ENCODE data around the gene COL23A1.

The COL23A1 gene

DNA sequence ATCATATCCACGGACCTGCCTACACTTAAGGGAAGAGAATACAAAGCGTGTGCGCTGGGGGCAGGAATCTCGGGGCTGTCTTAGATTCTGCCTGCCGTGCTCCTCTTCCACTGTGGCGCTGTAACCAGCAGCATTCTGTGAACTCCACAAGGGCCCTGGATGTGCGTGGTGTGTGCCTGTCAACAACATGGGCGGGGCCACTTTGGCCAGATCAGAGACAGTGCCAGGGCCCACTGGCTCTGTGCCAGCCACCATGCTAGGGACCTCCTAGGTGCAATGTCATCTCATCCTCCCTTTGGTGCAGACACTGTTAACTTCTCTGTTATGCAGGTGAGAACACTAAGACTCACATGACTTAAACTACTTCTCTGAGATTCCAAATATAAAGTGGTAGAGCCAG lies 113.7 kb downstream of the COL23A1 start:
- Histone ChIP-seq H3K4me2 (ENCODE audit: low read length) (no peak overlapping the region), H3K4ac (ENCODE audit: low read depth, low read length) (no peak overlapping the region), H3K79me2 (ENCODE audit: control insufficient read depth, insufficient read depth, low read length) (no peaks in the 10 kb centered on the region), H3K23ac (ENCODE audit: low read length) (no peak overlapping the region), H3K27me3 (ENCODE audit: insufficient read depth, low read length, poor library complexity) (no peaks in the 10 kb centered on the region), H2AK5ac (ENCODE audit: low read length) (no peak overlapping the region), H3K79me1 (ENCODE audit: low read length) (peaks cover 1% of the 10 kb centered on the region), H4K8ac (ENCODE audit: low read depth, low read length) (no peak overlapping the region), H3K4me3 (ENCODE audit: low read length) (no peak overlapping the region), H3K9ac (ENCODE audit: low read length) (no peak overlapping the region), H3K4me1 (ENCODE audit: control insufficient read depth, low read depth, low read length) (no peaks in the 10 kb centered on the region), H3K27ac (ENCODE audit: low read depth, low read length) (no peak overlapping the region), H3K18ac (ENCODE audit: low read length) (no peak overlapping the region), H4K5ac (ENCODE audit: low read length) (no peak overlapping the region), H2BK120ac (ENCODE audit: low read depth, low read length) (no peak overlapping the region), H3K36me3 (ENCODE audit: control insufficient read depth, insufficient read depth, low read length) (no peaks in the 10 kb centered on the region), H2BK15ac (replicated peaks; ENCODE audit: low read depth) (no peak overlapping the region), H3K56ac (ENCODE audit: low read length) (no peak overlapping the region), H2BK5ac (ENCODE audit: low read length) (no peak overlapping the region)
- WGBS (ENCODE audit: extremely low coverage, insufficient coverage, low lambda C conversion rate) = no CpG with 5 or more reads among the region's 8 CpGs
- DNase-seq = no peak

DNA sequence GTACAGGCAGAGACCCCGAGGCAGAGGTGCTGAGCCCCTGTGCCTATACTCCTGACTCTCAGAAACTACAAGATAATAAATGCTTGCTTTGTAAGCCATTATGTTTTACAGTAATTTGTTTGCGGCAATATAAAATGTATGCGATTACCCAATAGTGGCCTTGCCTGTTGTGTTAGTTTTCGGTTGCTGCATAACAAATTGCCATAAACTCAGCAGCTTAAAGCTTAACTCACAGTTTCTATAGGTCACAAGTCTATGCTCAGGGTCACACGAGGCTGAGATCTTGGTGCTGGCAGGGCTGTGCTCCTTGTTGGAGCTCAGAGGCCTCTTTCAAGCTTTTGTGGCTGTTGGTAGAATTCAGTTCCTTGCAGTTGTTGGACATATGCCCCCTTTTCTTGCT lies 114.8 kb downstream of the COL23A1 start:
- no CpG with 5 or more reads among the region's 5 CpGs for WGBS (ENCODE audit: extremely low coverage, insufficient coverage, low lambda C conversion rate)

DNA sequence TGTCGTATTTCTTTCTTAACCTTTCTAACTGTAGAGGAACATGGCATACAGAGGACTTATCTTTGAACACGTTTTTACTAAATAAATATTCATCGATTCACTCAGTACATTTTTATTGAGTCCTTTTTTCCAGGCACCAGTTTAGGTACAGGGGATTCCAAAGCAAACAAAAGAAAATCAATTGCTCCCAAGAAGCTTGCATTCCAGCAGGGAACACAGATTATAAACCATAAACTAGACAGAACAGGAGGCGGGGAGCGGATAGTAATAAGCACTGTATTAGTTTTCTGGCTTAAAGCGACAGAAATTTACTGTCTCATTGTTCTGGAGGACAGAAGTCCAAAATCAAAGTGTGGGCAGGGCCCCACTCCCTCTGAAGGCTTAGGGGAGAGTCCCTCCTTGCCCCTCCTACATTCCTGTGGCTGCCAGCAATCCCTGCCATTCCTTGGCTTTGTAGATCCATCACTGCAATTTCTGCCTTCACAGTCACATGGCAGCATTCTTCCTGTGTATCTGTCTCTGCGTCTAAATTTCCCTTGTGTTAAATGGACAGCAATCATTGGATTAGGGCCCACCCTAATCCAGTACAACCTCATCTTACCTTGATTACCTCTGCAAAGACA lies 115.5 kb downstream of the COL23A1 start:
- H4K5ac ChIP-seq (ENCODE audit: low read length) = no peak overlapping the region
- H3K27me3 ChIP-seq (ENCODE audit: insufficient read depth, low read length, poor library complexity) = no peaks in the 10 kb centered on the region
- H3K23ac ChIP-seq (ENCODE audit: low read length) = no peak overlapping the region
- peaks cover 1% of the 10 kb centered on the region for H3K79me1 ChIP-seq (ENCODE audit: low read length)
- no peak overlapping the region for H2BK15ac ChIP-seq (replicated peaks; ENCODE audit: low read depth)
- no peak overlapping the region for H2BK120ac ChIP-seq (ENCODE audit: low read depth, low read length)
- no peak overlapping the region for H3K4me2 ChIP-seq (ENCODE audit: low read length)
- H3K56ac ChIP-seq (ENCODE audit: low read length) = no peak overlapping the region
- no peak overlapping the region for H4K8ac ChIP-seq (ENCODE audit: low read depth, low read length)
- H3K36me3 ChIP-seq (ENCODE audit: control insufficient read depth, insufficient read depth, low read length) = no peaks in the 10 kb centered on the region
- no peak overlapping the region for H3K9ac ChIP-seq (ENCODE audit: low read length)
- peak; percentile 55 for DNase-seq
- H3K4ac ChIP-seq (ENCODE audit: low read depth, low read length) = no peak overlapping the region
- no CpG with 5 or more reads among the region's 7 CpGs for WGBS (ENCODE audit: extremely low coverage, insufficient coverage, low lambda C conversion rate)
- peaks cover 8% of the 10 kb centered on the region for H3K4me1 ChIP-seq (ENCODE audit: control insufficient read depth, low read depth, low read length)
- no peak overlapping the region for H3K27ac ChIP-seq (ENCODE audit: low read depth, low read length)
- H3K4me3 ChIP-seq (ENCODE audit: low read length) = no peak overlapping the region
- H2AK5ac ChIP-seq (ENCODE audit: low read length) = no peak overlapping the region
- H2BK5ac ChIP-seq (ENCODE audit: low read length) = no peak overlapping the region
- H3K18ac ChIP-seq (ENCODE audit: low read length) = no peak overlapping the region
- no peaks in the 10 kb centered on the region for H3K79me2 ChIP-seq (ENCODE audit: control insufficient read depth, insufficient read depth, low read length)

More for the DNA sequence above, 114.8 kb downstream of the COL23A1 start:
- no peak for DNase-seq
- Histone ChIP-seq H2BK15ac (replicated peaks; ENCODE audit: low read depth) (no peak overlapping the region), H3K27me3 (ENCODE audit: insufficient read depth, low read length, poor library complexity) (no peaks in the 10 kb centered on the region), H4K8ac (ENCODE audit: low read depth, low read length) (no peak overlapping the region), H3K9ac (ENCODE audit: low read length) (no peak overlapping the region), H2AK5ac (ENCODE audit: low read length) (no peak overlapping the region), H3K4me1 (ENCODE audit: control insufficient read depth, low read depth, low read length) (peaks cover 4% of the 10 kb centered on the region), H2BK5ac (ENCODE audit: low read length) (no peak overlapping the region), H3K4ac (ENCODE audit: low read depth, low read length) (no peak overlapping the region), H3K18ac (ENCODE audit: low read length) (no peak overlapping the region), H2BK120ac (ENCODE audit: low read depth, low read length) (no peak overlapping the region), H3K56ac (ENCODE audit: low read length) (no peak overlapping the region), H3K36me3 (ENCODE audit: control insufficient read depth, insufficient read depth, low read length) (no peaks in the 10 kb centered on the region), H3K79me2 (ENCODE audit: control insufficient read depth, insufficient read depth, low read length) (no peaks in the 10 kb centered on the region), H3K23ac (ENCODE audit: low read length) (no peak overlapping the region), H3K79me1 (ENCODE audit: low read length) (peaks cover 1% of the 10 kb centered on the region), H3K4me2 (ENCODE audit: low read length) (no peak overlapping the region), H4K5ac (ENCODE audit: low read length) (no peak overlapping the region), H3K4me3 (ENCODE audit: low read length) (no peak overlapping the region), H3K27ac (ENCODE audit: low read depth, low read length) (no peak overlapping the region)

DNA sequence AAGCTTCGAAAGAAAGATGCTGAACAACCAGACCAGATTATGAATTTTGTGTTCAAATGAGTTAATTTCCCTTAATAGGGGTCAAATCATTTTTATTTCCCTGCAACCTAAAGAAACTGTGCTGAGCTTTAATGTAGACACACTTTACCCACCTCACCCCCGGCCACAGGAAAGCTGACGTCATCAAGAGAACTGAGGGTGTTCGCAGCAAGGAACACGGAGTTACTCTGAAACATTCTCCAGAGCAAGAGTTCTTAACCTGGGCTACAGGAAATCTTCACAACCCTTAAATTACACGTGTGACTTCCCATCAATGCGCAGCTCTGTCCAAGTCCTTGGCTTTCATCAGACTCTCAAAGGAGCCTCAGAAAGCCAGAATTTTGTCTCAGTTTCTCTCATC lies 116.3 kb downstream of the COL23A1 start:
- H4K5ac ChIP-seq (ENCODE audit: low read length) = no peak overlapping the region
- no peak overlapping the region for H3K56ac ChIP-seq (ENCODE audit: low read length)
- no peaks in the 10 kb centered on the region for H3K79me2 ChIP-seq (ENCODE audit: control insufficient read depth, insufficient read depth, low read length)
- H3K4me1 ChIP-seq (ENCODE audit: control insufficient read depth, low read depth, low read length) = peaks cover 8% of the 10 kb centered on the region
- H2AK5ac ChIP-seq (ENCODE audit: low read length) = no peak overlapping the region
- H3K36me3 ChIP-seq (ENCODE audit: control insufficient read depth, insufficient read depth, low read length) = no peaks in the 10 kb centered on the region
- no peak overlapping the region for H3K4me3 ChIP-seq (ENCODE audit: low read length)
- no peak for DNase-seq
- no CpG with 5 or more reads among the region's 7 CpGs for WGBS (ENCODE audit: extremely low coverage, insufficient coverage, low lambda C conversion rate)
- no peak overlapping the region for H3K23ac ChIP-seq (ENCODE audit: low read length)
- no peak overlapping the region for H3K9ac ChIP-seq (ENCODE audit: low read length)
- no peaks in the 10 kb centered on the region for H3K79me1 ChIP-seq (ENCODE audit: low read length)
- no peak overlapping the region for H3K4me2 ChIP-seq (ENCODE audit: low read length)
- no peak overlapping the region for H3K27ac ChIP-seq (ENCODE audit: low read depth, low read length)
- no peak overlapping the region for H4K8ac ChIP-seq (ENCODE audit: low read depth, low read length)
- H2BK5ac ChIP-seq (ENCODE audit: low read length) = no peak overlapping the region
- no peak overlapping the region for H2BK15ac ChIP-seq (replicated peaks; ENCODE audit: low read depth)
- H2BK120ac ChIP-seq (ENCODE audit: low read depth, low read length) = no peak overlapping the region
- H3K27me3 ChIP-seq (ENCODE audit: insufficient read depth, low read length, poor library complexity) = no peaks in the 10 kb centered on the region
- no peak overlapping the region for H3K4ac ChIP-seq (ENCODE audit: low read depth, low read length)
- no peak overlapping the region for H3K18ac ChIP-seq (ENCODE audit: low read length)

DNA sequence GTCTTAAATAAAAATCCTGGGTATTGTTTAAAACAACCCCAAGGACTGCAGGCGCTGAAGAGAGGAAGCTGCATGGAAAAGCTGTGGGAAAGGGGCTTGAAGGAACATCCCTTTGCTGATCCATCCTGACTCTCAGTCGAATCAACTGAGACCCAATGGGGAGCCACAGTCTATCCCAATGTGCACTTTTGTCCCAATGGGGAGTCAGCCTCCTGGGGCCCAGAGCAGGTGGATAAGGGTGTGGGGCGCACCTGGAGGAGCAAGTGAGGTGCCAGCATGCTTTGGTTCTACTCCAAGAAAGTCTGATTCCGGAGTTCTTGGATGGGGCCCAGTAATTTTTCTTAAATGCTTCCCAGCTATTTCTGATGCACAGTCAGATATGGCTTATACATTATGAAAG lies 118.1 kb downstream of the COL23A1 start:
- no peak for DNase-seq
- Histone ChIP-seq H3K36me3 (ENCODE audit: control insufficient read depth, insufficient read depth, low read length) (no peaks in the 10 kb centered on the region), H3K4me2 (ENCODE audit: low read length) (no peak overlapping the region), H4K5ac (ENCODE audit: low read length) (no peak overlapping the region), H3K4me1 (ENCODE audit: control insufficient read depth, low read depth, low read length) (peaks cover 12% of the 10 kb centered on the region), H4K8ac (ENCODE audit: low read depth, low read length) (no peak overlapping the region), H3K27me3 (ENCODE audit: insufficient read depth, low read length, poor library complexity) (no peaks in the 10 kb centered on the region), H3K4me3 (ENCODE audit: low read length) (no peak overlapping the region), H2BK15ac (replicated peaks; ENCODE audit: low read depth) (no peak overlapping the region), H3K79me1 (ENCODE audit: low read length) (no peaks in the 10 kb centered on the region), H2AK5ac (ENCODE audit: low read length) (no peak overlapping the region), H3K79me2 (ENCODE audit: control insufficient read depth, insufficient read depth, low read length) (no peaks in the 10 kb centered on the region), H3K27ac (ENCODE audit: low read depth, low read length) (no peak overlapping the region), H3K4ac (ENCODE audit: low read depth, low read length) (no peak overlapping the region), H3K56ac (ENCODE audit: low read length) (no peak overlapping the region), H2BK5ac (ENCODE audit: low read length) (no peak overlapping the region), H2BK120ac (ENCODE audit: low read depth, low read length) (no peak overlapping the region), H3K23ac (ENCODE audit: low read length) (no peak overlapping the region), H3K18ac (ENCODE audit: low read length) (no peak overlapping the region), H3K9ac (ENCODE audit: low read length) (no peak overlapping the region)
- no CpG with 5 or more reads among the region's 4 CpGs for WGBS (ENCODE audit: extremely low coverage, insufficient coverage, low lambda C conversion rate)

DNA sequence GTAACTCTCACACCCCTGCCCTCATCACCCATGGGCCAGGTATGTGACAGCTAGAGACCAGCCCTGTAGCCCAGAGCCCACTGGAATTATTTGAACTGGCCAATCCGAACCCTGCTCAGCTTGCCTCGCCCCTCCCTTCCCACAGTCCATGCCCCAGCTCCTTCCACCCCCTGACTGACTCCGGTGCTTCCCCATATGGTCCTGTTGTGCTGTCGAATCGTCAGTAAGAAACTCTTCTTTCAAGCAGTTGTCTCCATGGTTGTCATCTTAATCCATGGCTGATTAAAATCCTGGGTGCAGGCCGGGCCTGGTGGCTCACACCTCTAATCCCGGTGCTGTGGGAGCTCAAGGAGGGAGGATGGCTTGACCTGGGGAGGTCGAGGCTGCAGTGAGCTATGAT lies 118.5 kb downstream of the COL23A1 start:
- H3K23ac ChIP-seq (ENCODE audit: low read length) = no peak overlapping the region
- no CpG with 5 or more reads among the region's 8 CpGs for WGBS (ENCODE audit: extremely low coverage, insufficient coverage, low lambda C conversion rate)

More for the DNA sequence above, 118.5 kb downstream of the COL23A1 start:
- Histone ChIP-seq H3K18ac (ENCODE audit: low read length) (no peak overlapping the region), H2AK5ac (ENCODE audit: low read length) (no peak overlapping the region), H3K79me1 (ENCODE audit: low read length) (no peaks in the 10 kb centered on the region), H3K4me3 (ENCODE audit: low read length) (no peak overlapping the region), H3K4me2 (ENCODE audit: low read length) (no peak overlapping the region), H3K9ac (ENCODE audit: low read length) (no peak overlapping the region), H2BK15ac (replicated peaks; ENCODE audit: low read depth) (no peak overlapping the region), H3K27me3 (ENCODE audit: insufficient read depth, low read length, poor library complexity) (no peaks in the 10 kb centered on the region), H2BK120ac (ENCODE audit: low read depth, low read length) (no peak overlapping the region), H3K4ac (ENCODE audit: low read depth, low read length) (no peak overlapping the region), H3K4me1 (ENCODE audit: control insufficient read depth, low read depth, low read length) (peaks cover 12% of the 10 kb centered on the region), H3K56ac (ENCODE audit: low read length) (peak overlapping the region; percentile 27), H4K5ac (ENCODE audit: low read length) (no peak overlapping the region), H3K79me2 (ENCODE audit: control insufficient read depth, insufficient read depth, low read length) (no peaks in the 10 kb centered on the region), H3K36me3 (ENCODE audit: control insufficient read depth, insufficient read depth, low read length) (no peaks in the 10 kb centered on the region), H2BK5ac (ENCODE audit: low read length) (peak overlapping the region; percentile 44), H3K27ac (ENCODE audit: low read depth, low read length) (no peak overlapping the region), H4K8ac (ENCODE audit: low read depth, low read length) (no peak overlapping the region)
- no peak for DNase-seq

Data from mesendoderm (in vitro differentiated cells).